ENCODE data around the gene SNUPN.

Gene SNUPN

DNA sequence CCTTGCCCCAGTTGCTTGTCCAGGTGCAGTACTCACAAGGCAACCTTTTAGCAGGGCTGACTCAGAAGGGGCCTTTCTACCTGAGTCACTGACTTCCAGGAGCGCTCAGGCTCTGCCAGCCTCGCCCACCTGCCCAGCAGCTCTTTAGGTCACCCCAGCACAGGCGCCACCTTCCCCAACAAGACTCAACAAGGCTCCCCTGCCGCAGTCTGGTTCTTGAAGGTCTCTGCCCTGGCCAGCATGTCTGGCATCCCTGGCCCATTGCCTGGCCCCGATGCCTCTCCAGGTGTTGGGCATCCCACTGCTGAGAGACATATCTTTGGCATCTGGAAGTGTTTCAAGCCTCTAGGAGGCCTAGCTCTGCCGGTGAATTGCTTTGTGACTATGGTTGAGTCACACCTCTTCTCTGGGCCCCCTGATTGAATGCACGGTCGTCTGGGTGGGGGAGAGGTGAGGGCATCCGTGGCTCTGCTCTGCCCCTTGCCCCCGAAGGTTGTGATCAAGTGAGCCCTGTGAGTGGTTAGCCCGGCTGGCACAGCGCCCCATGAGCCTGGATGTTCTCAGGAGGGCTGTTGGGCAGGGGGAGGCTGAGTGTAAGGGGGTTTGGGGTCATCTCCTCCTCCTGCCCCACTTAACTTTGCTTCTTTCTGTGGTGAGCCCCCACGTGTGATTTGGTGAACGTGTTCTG lies 43.8 kb upstream of the SNUPN start:
- TF ChIP-seq, protein P1, sequence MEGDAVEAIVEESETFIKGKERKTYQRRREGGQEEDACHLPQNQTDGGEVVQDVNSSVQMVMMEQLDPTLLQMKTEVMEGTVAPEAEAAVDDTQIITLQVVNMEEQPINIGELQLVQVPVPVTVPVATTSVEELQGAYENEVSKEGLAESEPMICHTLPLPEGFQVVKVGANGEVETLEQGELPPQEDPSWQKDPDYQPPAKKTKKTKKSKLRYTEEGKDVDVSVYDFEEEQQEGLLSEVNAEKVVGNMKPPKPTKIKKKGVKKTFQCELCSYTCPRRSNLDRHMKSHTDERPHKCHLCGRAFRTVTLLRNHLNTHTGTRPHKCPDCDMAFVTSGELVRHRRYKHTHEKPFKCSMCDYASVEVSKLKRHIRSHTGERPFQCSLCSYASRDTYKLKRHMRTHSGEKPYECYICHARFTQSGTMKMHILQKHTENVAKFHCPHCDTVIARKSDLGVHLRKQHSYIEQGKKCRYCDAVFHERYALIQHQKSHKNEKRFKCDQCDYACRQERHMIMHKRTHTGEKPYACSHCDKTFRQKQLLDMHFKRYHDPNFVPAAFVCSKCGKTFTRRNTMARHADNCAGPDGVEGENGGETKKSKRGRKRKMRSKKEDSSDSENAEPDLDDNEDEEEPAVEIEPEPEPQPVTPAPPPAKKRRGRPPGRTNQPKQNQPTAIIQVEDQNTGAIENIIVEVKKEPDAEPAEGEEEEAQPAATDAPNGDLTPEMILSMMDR (IDR thresholded peaks at IDR 0.05), result no peak

DNA sequence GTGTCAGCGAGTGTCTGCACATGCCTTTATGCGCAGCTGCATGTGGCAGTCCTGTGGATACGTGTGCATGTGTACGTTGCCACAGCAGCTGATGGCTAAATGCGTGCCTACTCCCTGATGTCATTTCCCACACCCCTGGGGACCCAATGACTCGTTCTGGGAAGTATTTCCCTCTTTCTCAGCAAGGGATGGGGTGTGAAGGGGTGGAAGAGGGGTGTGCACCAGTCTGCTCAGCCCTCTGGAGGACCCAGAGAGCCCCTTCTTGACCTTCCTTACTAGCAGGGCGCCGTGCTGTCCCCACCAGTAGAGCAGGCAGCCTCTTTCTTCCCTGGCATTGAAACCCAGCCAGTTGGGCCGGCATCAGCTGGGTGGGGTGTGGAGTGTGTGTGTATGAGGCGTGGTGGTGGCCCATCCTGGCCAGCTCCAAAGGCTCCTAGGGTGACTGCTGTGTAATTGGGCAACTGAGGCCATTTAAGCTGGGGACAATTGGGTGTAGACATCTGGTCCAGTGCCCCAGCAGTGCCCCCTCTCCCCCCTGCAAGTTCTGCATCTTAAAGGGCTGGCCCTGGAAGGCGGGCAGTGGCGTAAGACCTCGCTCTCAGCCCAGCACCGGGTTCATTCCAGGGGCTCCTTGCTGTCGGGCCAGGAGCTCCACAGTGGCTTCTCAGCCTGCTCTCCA lies 41.4 kb upstream of the SNUPN start:
- TF ChIP-seq, protein P1 (IDR thresholded peaks at IDR 0.05), result no peak

DNA sequence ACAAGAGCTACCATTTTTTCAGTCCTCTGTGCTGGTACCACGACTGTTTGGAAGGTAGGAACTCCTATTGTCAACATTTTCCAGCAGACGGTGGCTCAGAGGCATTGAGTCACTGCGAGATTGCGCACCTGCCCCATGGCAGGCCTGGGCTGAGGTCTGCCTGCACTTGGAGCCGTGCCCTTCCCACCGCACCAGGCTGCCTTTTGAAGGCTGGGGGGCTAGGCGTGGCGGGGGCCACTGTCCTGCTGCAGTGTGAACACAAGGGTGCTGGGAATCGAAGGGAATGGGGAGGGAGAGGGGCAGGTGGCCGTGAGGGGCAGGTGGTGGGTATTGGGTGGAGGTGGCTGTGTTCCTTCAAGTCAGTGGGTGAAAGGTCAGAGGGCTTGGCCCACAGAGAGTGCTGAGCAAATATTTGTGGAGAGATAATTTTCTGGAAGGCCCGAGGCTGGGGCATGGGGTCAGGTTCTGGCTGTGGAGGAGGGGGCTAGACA lies 38.5 kb upstream of the SNUPN start:
- TF ChIP-seq, protein P1 (IDR thresholded peaks at IDR 0.05), result no peak

DNA sequence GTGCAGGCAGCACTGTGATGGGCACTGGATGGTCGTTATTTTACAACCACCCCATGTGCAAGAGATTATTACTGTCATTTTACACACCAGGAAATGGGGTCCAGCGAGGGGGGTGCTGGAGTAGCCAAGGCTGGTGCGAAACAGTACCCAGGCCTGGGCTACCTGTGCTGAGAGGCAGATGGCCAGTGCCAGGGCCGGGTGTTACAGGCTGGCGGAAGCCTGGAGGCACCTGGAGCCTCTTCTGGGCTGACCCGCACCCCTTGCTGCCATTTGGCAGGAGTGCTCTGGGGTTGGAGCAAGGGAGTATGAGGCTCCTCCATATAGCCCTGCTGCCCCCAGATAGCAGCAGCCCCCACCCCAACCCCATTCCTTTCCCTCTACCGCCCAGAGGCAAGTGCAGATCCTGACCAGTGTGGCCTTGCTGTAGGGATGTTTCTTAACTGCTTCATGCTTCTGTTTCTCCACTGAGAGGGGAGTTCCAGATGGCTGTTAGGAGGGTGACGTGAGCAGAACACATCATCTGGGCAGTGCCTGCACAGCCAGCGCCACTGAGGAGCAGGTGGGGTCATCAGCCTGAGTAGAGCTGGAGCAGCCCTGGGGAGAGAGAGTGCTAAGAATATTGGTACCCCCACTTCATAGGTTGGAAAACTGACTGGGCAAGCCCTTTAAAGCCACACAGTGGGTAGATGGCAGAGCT lies 37.4 kb upstream of the SNUPN start:
- TF ChIP-seq, protein P1 (IDR thresholded peaks at IDR 0.05), result no peak

DNA sequence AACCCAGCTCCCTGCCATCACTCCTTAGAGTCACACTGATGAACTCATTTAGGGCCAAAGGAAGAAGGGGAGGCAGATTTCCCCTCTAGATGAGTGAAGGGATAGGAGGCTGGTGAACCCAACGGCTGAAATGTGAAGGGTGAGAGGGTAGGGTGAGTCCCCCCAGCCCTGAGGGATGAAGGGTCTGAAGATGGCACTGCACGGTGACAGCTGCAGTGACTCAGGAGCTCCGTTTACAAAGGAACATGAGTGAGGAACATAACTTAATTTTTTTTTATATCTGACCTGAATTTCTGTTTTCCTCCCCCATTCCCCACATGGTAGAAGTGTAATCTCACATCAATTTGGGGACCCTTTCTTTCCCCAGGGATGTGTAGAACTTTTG lies 36.2 kb upstream of the SNUPN start:
- TF ChIP-seq, protein P1 (IDR thresholded peaks at IDR 0.05), result no peak

DNA sequence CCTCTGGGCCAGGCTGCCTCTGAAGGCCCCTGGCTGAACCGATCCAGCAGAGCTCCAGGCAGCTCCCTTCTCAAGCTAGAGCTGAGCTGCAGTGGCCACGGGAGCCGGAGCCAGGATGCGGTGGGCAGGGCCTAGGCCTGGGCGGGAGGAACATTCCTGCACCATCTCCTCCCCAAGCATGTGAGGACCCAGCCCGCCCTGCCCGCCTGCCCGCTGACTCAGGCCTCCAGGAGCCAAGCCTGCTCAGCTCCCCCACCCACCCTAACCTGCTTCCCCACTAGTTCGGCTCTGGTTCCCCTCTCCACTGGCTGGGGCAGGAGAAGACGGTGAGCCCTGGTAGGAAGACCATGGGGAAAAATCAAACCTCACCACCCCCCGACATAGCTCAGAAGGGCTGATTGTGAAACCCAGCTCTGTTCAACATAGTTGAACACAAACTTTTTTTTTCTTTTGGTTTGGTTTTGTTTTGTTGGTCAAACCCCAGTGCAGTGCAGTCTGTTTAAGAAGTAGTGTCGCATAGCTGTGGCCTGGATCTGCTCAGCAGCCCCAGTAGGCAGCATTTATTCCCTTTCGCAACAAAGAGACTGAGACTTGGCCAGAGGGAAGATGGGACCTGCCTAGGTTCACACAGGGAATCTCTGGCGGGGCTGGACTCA lies 35.7 kb upstream of the SNUPN start:
- TF ChIP-seq, protein P1 (IDR thresholded peaks at IDR 0.05), result no peak

DNA sequence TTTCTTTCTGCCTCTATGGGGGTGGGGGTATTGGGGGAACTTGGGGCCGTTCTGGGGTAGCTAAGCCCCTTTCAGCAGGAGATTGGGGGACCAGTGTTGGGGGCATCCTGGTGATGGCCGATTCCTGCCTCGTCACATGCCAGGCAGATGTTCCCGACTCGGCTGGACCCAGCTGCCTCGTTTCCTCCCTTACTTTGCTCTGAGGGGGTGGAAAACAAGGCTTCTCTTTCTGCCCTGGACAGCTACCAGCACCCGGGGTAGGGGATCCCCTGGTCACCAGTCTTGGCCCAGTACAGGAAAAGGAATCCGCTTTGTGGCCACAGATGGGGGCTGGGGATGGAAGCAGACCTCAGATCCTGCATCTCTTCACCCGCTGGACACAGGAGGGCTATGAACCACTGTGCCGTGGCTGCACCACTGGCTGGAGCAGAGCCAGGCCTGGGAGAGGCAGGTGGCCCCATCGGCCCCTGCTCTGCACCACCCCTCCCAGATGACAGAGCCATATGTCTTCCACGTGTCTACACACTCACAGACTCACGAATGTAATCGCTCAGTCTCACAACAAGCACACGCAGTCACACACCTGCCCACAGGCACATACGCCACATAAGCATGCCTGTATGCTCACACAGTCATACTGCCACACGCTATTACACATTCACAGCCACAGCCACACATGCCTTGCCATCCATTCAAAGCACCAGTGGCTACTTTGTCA lies 34.6 kb upstream of the SNUPN start:
- TF ChIP-seq, protein P1 (IDR thresholded peaks at IDR 0.05), result no peak
